K562 (cell line): Measurements from ENCODE around the gene PDCD6IP. TPM values are rescaled to one million over a fixed set of nuclear protein-coding genes. Genes with fewer than 3 reads are reported as not detected.
"Not testable (repeated sequence)": the region's sequence is repeated elsewhere in the genome, so short reads cannot be mapped to it uniquely, and the experiment has no call there.

Experiments
- ATAC-seq: fragments of 200-7000 bp; cut with Tn5 transposase; 3 replicates; pipeline ENCODE4 v1.9.1; 2020; ENCODE audit warnings: moderate library complexity
- BruUV-seq: library from RNA; stranded (reverse); fragments of 400-500 nt; replicated peaks from 2 replicates; lab custom pipeline; 2021; lab: Mats Ljungman, UMichigan
- CTCF ChIA-PET: fragments of 300-600 bp; formaldehyde crosslinking; extraction: SDS; loops from one replicate; lab custom pipeline; 2021; ENCODE audit warnings: low intra/inter-chr PET ratio; lab: Yijun Ruan, JAX
- POLR2A ChIA-PET: fragments of 300-600, 350-650 bp; sonication (Branson Sonifier 250); formaldehyde crosslinking; extraction: SDS; loops from one replicate; lab custom pipeline; 2021; ENCODE audit warnings: antibody characterized with exemption, inconsistent platforms; lab: Yijun Ruan, JAX
- DNase-seq, 4 experiments: peaks; one replicate each; pipeline versions ENCODE4 v3.0.0 to v3.0.0-alpha.2; 2011 to 2018; ENCODE audit warnings: low spot score in 3 of 4, mixed read lengths in 3 of 4; ENCODE audit errors: extremely low read depth in 1 of 4
- FAIRE-seq: peaks from 2 replicates; lab custom pipeline; 2011; peaks lifted over from hg19 to GRCh38; lab: Jason Lieb, UNC
- H2AFZ ChIP-seq: 2 replicates; pipeline ENCODE4 v1.6.0; 2011; ENCODE audit warnings: low read depth, low read length, control low read depth, inconsistent platforms
- H3K27ac ChIP-seq: fragments of 200-600 bp; 3 replicates; pipeline ENCODE4 v1.8.0; 2011; ENCODE audit warnings: low read depth, mild to moderate bottlenecking, control low read depth, inconsistent platforms, low read length, moderate library complexity, mixed read lengths; ENCODE audit errors: extremely low read depth
- H3K27me3 ChIP-seq, 2 experiments: fragments of 300-600 bp in 1 of 2; 2 replicates in 1 of 2; 3 replicates in 1 of 2; pipeline versions ENCODE4 v1.6.0 to v1.8.0; 2011; ENCODE audit warnings: inconsistent platforms in 2 of 2, low read length in 2 of 2, mild to moderate bottlenecking in 1 of 2, mixed read lengths in 1 of 2, moderate library complexity in 1 of 2; ENCODE audit not compliant: control insufficient read depth in 2 of 2, insufficient read depth in 2 of 2
- H3K36me3 ChIP-seq: fragments of 300-600 bp; 3 replicates; pipeline ENCODE4 v1.8.0; 2011; ENCODE audit warnings: mild to moderate bottlenecking, low read length, inconsistent platforms; ENCODE audit not compliant: control insufficient read depth, insufficient read depth
- H3K4me1 ChIP-seq, 2 experiments: fragments of 200-600 bp in 1 of 2; replicated peaks in 1 of 2; 2 replicates in 1 of 2; 3 replicates in 1 of 2; pipeline versions ENCODE4 v1.5.1 to v1.8.0; 2011; ENCODE audit warnings: inconsistent platforms in 2 of 2, low read length in 2 of 2, mild to moderate bottlenecking in 1 of 2, mixed read lengths in 1 of 2, moderate library complexity in 1 of 2; ENCODE audit not compliant: control insufficient read depth in 2 of 2, insufficient read depth in 2 of 2
- H3K4me2 ChIP-seq: 2 replicates; pipeline ENCODE4 v1.6.1; 2011; ENCODE audit warnings: low read length, control low read depth, inconsistent platforms, mixed read lengths; ENCODE audit not compliant: insufficient read depth
- H3K4me3 ChIP-seq: fragments of 200-600 bp; sonication (generic), shearing (Covaris generic); 2 replicates; pipeline ENCODE4 v1.5.1; 2016; ENCODE audit warnings: control low read depth, inconsistent platforms
- H3K79me2 ChIP-seq: fragments of 200-600 bp; 3 replicates; pipeline ENCODE4 v1.8.0; 2011; ENCODE audit warnings: low read length, inconsistent platforms; ENCODE audit not compliant: control insufficient read depth, insufficient read depth
- H3K9ac ChIP-seq, 2 experiments: 2 replicates each; pipeline versions ENCODE4 v1.6.0 to v1.6.1; 2011; ENCODE audit warnings: low read depth in 2 of 2, low read length in 2 of 2, control low read depth in 1 of 2, inconsistent platforms in 1 of 2, mild to moderate bottlenecking in 1 of 2, mixed read lengths in 1 of 2; ENCODE audit not compliant: insufficient read depth in 1 of 2
- H3K9me1 ChIP-seq: one replicate; pipeline ENCODE4 v1.6.0; 2011; ENCODE audit warnings: inconsistent platforms, mild to moderate bottlenecking, low read length, moderate library complexity; ENCODE audit not compliant: control insufficient read depth, insufficient read depth
- H3K9me3 ChIP-seq: replicated peaks from 2 replicates; pipeline ENCODE4 v1.5.1; 2011; ENCODE audit warnings: low read depth, low read length, inconsistent platforms; ENCODE audit not compliant: control insufficient read depth, insufficient read depth
- H4K20me1 ChIP-seq: replicated peaks from 2 replicates; pipeline ENCODE4 v1.6.1; 2011; ENCODE audit warnings: low read length, inconsistent platforms, mixed read lengths; ENCODE audit not compliant: control insufficient read depth, insufficient read depth
- CBX5 ChIP-seq: IDR thresholded peaks from 2 replicates; pipeline ENCODE4 v1.6.1; 2014; ENCODE audit warnings: low read depth, borderline replicate concordance
- MIER1 ChIP-seq: fragments of 450-650 bp; IDR thresholded peaks from 2 replicates; pipeline ENCODE4 v1.6.1; 2016; ENCODE audit warnings: antibody characterized with exemption, mild to moderate bottlenecking, low read depth
- NCOA6 ChIP-seq: fragments of 450-650 bp; IDR thresholded peaks from 2 replicates; pipeline ENCODE4 v1.6.1; 2017; ENCODE audit warnings: mild to moderate bottlenecking
- TBL1XR1 ChIP-seq, 2 experiments: IDR thresholded peaks; 2 replicates each; pipeline ENCODE4 v1.6.1; 2012; ENCODE audit warnings: improper control_type of control experiment in 2 of 2, low read length in 2 of 2, mild to moderate bottlenecking in 1 of 2
- whole genome bisulfite sequencing: fragments of 100-300 bp; shearing (Covaris generic); methylation state at CpG from one replicate; pipeline ENCODE4 v1.1.6; 2016; ENCODE audit warnings: low coverage, mixed read lengths; ENCODE audit not compliant: insufficient coverage; ENCODE audit errors: missing lambda C conversion rate; 5-methylcytosine and 5-hydroxymethylcytosine counted together
- in situ Hi-C: fragments of 300-500 bp; cut with MboI; formaldehyde crosslinking; loops from 4 replicates; pipeline ENCODE4 v1.15.0; 2018; ENCODE audit warnings: inconsistent platforms, mixed read lengths
- intact Hi-C: fragments of 100-400 bp; cut with micrococcal nuclease; formaldehyde crosslinking; loops from 2 replicates; pipeline ENCODE4 v1.14.2; 2022
- polyA plus RNA-seq, 8 experiments: library from polyadenylated mRNA; depleted of rRNA in 4 of 8; stranded (reverse) in 5 of 8; unstranded in 3 of 8; fragments of >200 nt; fragmentation: Nextera tagmentation in 2 of 8; fragmentation: Illumina TruSeq in 1 of 8; extraction: Ambion mirVana in 2 of 8; extraction: Trizol in 1 of 8; gene quantifications; 2 replicates each; pipeline versions ENCODE4 v1.2.1 to v1.2.3, GENCODE V29; 2011 to 2014; ENCODE audit warnings: inconsistent platforms in 1 of 8, missing spikeins in 1 of 8
- total RNA-seq, 7 experiments: library from RNA; depleted of rRNA in 6 of 7; stranded (reverse); fragments of >200 nt in 6 of 7; fragmentation: Illumina TruSeq in 2 of 7; extraction: Trizol in 2 of 7; gene quantifications; 2 replicates each; pipeline versions ENCODE4 v1.2.1 to v1.2.3, GENCODE V29; 2011 to 2021; ENCODE audit warnings: low replicate concordance in 1 of 7

PDCD6IP gene
- total and polyA plus RNA-seq, 9 of the 15 experiments (the other 6 are each of a cell fraction or from before 2014, with no cell fraction given) = 40.2 to 302 (median 122) TPM

- TF ChIP-seq TBL1XR1 (IDR thresholded peaks at IDR 0.05; ENCODE audit: low read length in 2 of 2) (no peak), MIER1 (no peak), CBX5 (no peak), NCOA6 (no peak)
- in situ Hi-C loops = loop anchor here (5.0 kb wide), 1 partner anchor 142 kb away; no protein-coding TSS in a partner anchor
- no peaks in the 10 kb centered on the region for H3K9me3 ChIP-seq
- no peak overlapping the region for H3K4me3 ChIP-seq
- DNase-seq = no peak
- no peak overlapping the region for H3K9ac ChIP-seq
- ChIA-PET POLR2A (interaction anchor here (0.8 to 2.6 kb wide), 3 partner anchors 7 to 19 kb away, joined by 3 to 13 read pairs (median 4); no protein-coding TSS in a partner anchor), CTCF (interaction anchor here (0.9 kb wide), 1 partner anchor 647 kb away, joined by 8 read pairs; no protein-coding TSS in a partner anchor)
- no peak for ATAC-seq
- no peaks in the 10 kb centered on the region for H3K36me3 ChIP-seq
- peak overlapping the region; percentile 43 for H2AFZ ChIP-seq
- WGBS = 28% methylated on average over 3 of the region's 3 CpGs
- no peaks in the 10 kb centered on the region for H3K79me2 ChIP-seq
- H3K4me1 ChIP-seq = peaks cover 0 to 13% of the 10 kb centered on the region in 2 experiments; a peak in 2 of 5 replicates
- BruUV-seq = no TSS peak
- intact Hi-C loops = no loop called here
- H4K20me1 ChIP-seq = no peaks in the 10 kb centered on the region
- H3K4me2 ChIP-seq = no peak overlapping the region
- no peaks in the 10 kb centered on the region for H3K9me1 ChIP-seq
- H3K27me3 ChIP-seq = no peaks in the 10 kb centered on the region
- H3K27ac ChIP-seq = no peak overlapping the region
- no peak for FAIRE-seq
Observed at GRCh38 chr3:33779751-33780150, 18.7 kb upstream of the PDCD6IP start.

- intact Hi-C loops, DNase-seq, H3K4me1 ChIP-seq, BruUV-seq, H3K4me3 ChIP-seq, H3K27ac ChIP-seq, H3K79me2 ChIP-seq, H3K27me3 ChIP-seq, H2AFZ ChIP-seq, ATAC-seq, H3K4me2 ChIP-seq, H3K9ac ChIP-seq, CTCF ChIA-PET, H3K9me1 ChIP-seq, H3K9me3 ChIP-seq, H4K20me1 ChIP-seq, H3K36me3 ChIP-seq, FAIRE-seq: not testable (repeated sequence)
- WGBS = 71% methylated on average over 6 of the region's 6 CpGs
- POLR2A ChIA-PET = interaction anchor here (0.6 to 1.5 kb wide), 3 partner anchors 10 to 106 kb away, joined by 3 to 4 read pairs (median 4); no protein-coding TSS in a partner anchor
- in situ Hi-C loops = loop anchor here (5.0 kb wide), 1 partner anchor 144 kb away; no protein-coding TSS in a partner anchor
Observed at GRCh38 chr3:33781413-33781812, 17.0 kb upstream of the PDCD6IP start.
